C4-2B (cell line): ENCODE results near the gene NRXN3.

Experiments
- CTCF ChIP-seq: fragments of 450-650 bp; conservative IDR thresholded peaks from 2 replicates; pipeline ENCODE4 v1.5.1; 2017; ENCODE audit warnings: mild to moderate bottlenecking
- ZFX ChIP-seq: fragments of 450-650 bp; IDR thresholded peaks from 2 replicates; pipeline ENCODE4 v1.6.1; 2017

DNA sequence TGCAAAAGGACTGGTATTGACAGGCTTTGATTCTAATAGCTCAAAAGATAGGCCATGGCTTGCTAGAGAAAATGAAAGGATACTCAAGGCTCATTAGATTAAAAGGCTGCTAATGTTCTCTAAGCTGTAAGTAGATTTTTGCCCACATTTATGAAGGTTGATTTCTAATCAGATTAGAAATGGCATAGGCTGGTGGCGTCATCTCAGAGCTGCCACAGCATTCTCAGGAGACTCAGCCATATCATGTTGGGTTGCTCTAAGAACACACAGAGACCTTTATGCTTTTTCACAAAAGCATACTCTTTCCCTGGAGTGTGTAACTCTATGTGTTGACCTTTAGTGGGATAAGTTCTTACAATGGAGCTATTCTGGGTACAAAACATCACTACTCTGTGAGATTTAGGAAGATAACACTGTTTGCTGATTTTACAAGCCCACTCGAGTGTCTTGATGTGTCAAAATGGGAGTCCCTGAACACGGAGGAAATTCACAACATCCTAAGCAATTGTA, 576.0 kb downstream of the NRXN3 start:
- TF ChIP-seq CTCF, result no peak
- no peak for TF ChIP-seq ZFX
